Measurements from ENCODE around the gene DYRK2.

The DYRK2 gene

DNA sequence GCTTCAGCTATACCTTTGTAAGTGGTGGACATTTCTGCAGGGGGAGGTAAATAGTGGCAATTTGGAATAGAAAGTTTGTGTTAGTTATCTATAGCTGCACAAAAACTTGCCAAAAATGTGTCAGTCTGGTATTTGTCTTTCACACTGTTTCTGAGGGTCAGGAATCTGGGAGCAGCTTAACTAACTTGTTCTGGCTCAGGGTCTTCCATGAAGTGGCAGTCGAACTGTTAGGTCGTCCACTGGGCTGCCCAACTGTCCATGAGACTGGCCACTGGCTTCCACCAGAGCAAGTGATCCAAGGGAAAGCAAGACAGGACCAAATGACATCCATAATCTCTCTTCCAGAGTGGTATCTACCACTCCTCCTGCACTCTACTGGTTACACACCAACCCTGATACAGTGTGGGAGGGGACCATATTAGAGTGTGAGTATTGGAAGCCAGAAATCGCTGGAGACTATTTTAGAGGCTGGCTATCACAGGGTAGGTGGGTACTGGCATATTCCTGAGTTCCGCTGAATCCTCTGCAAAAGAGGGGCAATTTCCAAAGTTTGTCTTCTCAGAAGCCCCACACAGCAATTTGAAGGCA is 60.9 kb downstream of the DYRK2 start:
- DNase-seq, result no peak

- DNase-seq, result peak; percentile 46
Measured at GRCh38 chr12:67710582-67710981, 62.0 kb downstream of the DYRK2 start.

DNA sequence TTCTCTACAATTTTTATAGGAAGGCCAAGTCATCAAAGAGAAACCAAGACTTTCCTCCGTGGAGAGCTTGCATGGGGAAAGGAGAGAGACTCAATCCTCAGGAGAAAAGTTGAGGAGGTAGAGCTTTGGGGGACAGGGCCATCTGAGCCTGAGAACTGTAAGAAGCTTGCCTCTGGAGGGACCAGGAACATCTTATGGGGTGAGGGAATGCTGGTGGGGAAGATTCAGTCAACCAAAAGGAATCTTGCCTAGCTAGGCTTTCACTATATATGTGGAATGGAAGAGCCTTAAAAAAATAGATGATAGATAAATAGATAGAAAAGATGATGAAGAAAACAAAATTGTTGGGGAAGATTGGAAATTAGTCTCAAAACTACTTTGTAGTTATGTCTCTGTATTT is 63.5 kb downstream of the DYRK2 start:
- DNase-seq, result no peak

DNA sequence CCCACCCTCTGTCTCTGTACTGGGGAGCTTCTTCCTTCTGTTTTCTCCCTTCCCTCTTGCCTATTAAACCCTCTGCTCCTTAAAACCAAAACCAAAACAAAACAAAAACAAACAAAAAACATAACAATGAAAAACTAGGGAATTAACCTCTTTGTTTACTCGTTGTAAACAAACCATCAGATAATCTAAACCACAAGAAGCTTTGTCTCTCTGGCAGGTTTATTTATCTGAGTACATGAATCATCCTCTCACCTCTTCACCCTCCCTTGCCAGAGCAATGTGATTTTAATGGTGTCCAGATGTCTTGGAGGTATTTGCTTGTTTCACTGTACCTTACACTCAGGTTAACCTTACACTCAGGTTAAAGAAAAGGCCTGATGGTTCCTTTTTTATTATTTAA is 66.1 kb downstream of the DYRK2 start:
- DNase-seq, result peak; percentile 16

All from fibroblast of skin of right quadriceps (primary cell).